ENCODE results near the gene BST1.
"Not testable (repeated sequence)": the region's sequence is repeated elsewhere in the genome, so short reads cannot be mapped to it uniquely, and the experiment has no call there.

Gene BST1

GRCh38 chr4:15714141-15714540 lies 11.3 kb downstream of the BST1 start:
- no peak for DNase-seq

GRCh38 chr4:15714646-15715435 lies 12.0 kb downstream of the BST1 start:
- no peak for DNase-seq

- DNase-seq = no peak
Measured at GRCh38 chr4:15716115-15716514, 13.2 kb downstream of the BST1 start.

GRCh38 chr4:15717086-15717485 lies 14.2 kb downstream of the BST1 start:
- DNase-seq = no peak

- no peak for DNase-seq
Measured at GRCh38 chr4:15717657-15718416, 15.0 kb downstream of the BST1 start.

GRCh38 chr4:15718465-15718864 lies 15.6 kb downstream of the BST1 start:
- no peak for DNase-seq

- DNase-seq = no peak
Measured at GRCh38 chr4:15718959-15719358, 16.1 kb downstream of the BST1 start.

- no peak for DNase-seq
Measured at GRCh38 chr4:15719506-15719905, 16.6 kb downstream of the BST1 start.

GRCh38 chr4:15720851-15721250 lies 18.0 kb downstream of the BST1 start:
- DNase-seq = no peak

- DNase-seq = no peak
Measured at GRCh38 chr4:15725608-15726007, 22.7 kb downstream of the BST1 start.

- peak in 4 of 6 experiments; percentile 2 to 70 (median 37) for DNase-seq
Measured at GRCh38 chr4:15729910-15730533, 27.2 kb downstream of the BST1 start.

- DNase-seq = not testable (repeated sequence)
Measured at GRCh38 chr4:15733061-15733460, 30.2 kb downstream of the BST1 start.

- no peak for DNase-seq
Measured at GRCh38 chr4:15735536-15735935, 32.7 kb downstream of the BST1 start.

- no peak for DNase-seq
Measured at GRCh38 chr4:15736514-15737050, 33.7 kb downstream of the BST1 start.

GRCh38 chr4:15737255-15737654 lies 34.4 kb downstream of the BST1 start:
- DNase-seq = no peak

- DNase-seq = no peak
Measured at GRCh38 chr4:15738877-15739276, 36.0 kb downstream of the BST1 start.

GRCh38 chr4:15740764-15741404 lies 38.0 kb downstream of the BST1 start:
- no peak for DNase-seq

GRCh38 chr4:15742083-15742582 lies 39.3 kb downstream of the BST1 start:
- DNase-seq = no peak

GRCh38 chr4:15742637-15743036 lies 39.8 kb downstream of the BST1 start:
- no peak for DNase-seq

- no peak for DNase-seq
Measured at GRCh38 chr4:15744016-15744545, 41.2 kb downstream of the BST1 start.

- no peak for DNase-seq
Measured at GRCh38 chr4:15746110-15746509, 43.2 kb downstream of the BST1 start.

- no peak for DNase-seq
Measured at GRCh38 chr4:15749001-15749400, 46.1 kb downstream of the BST1 start.

GRCh38 chr4:15751153-15751552 lies 48.3 kb downstream of the BST1 start:
- DNase-seq = no peak

Measured in stimulated activated naive CD4-positive, alpha-beta T cell (primary cell).